Fibroblast of upper back skin (primary cell): ENCODE data around the gene ABLIM3.

Experiments
- DNase-seq: peaks from one replicate; pipeline ENCODE4 v3.0.0-alpha.2; 2013

The ABLIM3 gene

GRCh38 chr5:149141224-149141956, at the start of gene ABLIM3:
Gene ABLIM3, plus strand, starts transcription at chr5:149141493. Its CDS starts 603 bp downstream, at chr5:149142096.
- peak; percentile 63 for DNase-seq

- DNase-seq = no peak
These were observed 47.7 kb upstream of the ABLIM3 start for GRCh38 chr5:149093625-149094024.

GRCh38 chr5:149094996-149095395, 46.3 kb upstream of the ABLIM3 start:
- no peak for DNase-seq

- no peak for DNase-seq
These were observed 41.4 kb upstream of the ABLIM3 start for GRCh38 chr5:149099920-149100319.

GRCh38 chr5:149100331-149100730, 41.0 kb upstream of the ABLIM3 start:
- no peak for DNase-seq

GRCh38 chr5:149108651-149109280, 32.5 kb upstream of the ABLIM3 start:
- DNase-seq = peak; percentile 17

GRCh38 chr5:149110406-149110805, 30.9 kb upstream of the ABLIM3 start:
- no peak for DNase-seq

GRCh38 chr5:149113669-149114068, 27.6 kb upstream of the ABLIM3 start:
- DNase-seq = peak; percentile 76

GRCh38 chr5:149114403-149115312, 26.6 kb upstream of the ABLIM3 start:
- DNase-seq = peak; percentile 81

- no peak for DNase-seq
These were observed 23.3 kb upstream of the ABLIM3 start for GRCh38 chr5:149117970-149118369.

- no peak for DNase-seq
These were observed 22.8 kb upstream of the ABLIM3 start for GRCh38 chr5:149118463-149118862.

GRCh38 chr5:149121145-149121544, 20.1 kb upstream of the ABLIM3 start:
- DNase-seq = no peak

GRCh38 chr5:149123211-149123610, 18.1 kb upstream of the ABLIM3 start:
- no peak for DNase-seq

- peak; percentile 32 for DNase-seq
These were observed 15.9 kb upstream of the ABLIM3 start for GRCh38 chr5:149125386-149125891.

- DNase-seq = no peak
These were observed 14.4 kb upstream of the ABLIM3 start for GRCh38 chr5:149126906-149127305.

GRCh38 chr5:149127394-149127955, 13.8 kb upstream of the ABLIM3 start:
- DNase-seq = no peak

GRCh38 chr5:149128023-149128875, 13.0 kb upstream of the ABLIM3 start:
- DNase-seq = peak; percentile 30

GRCh38 chr5:149129181-149129580, 12.1 kb upstream of the ABLIM3 start:
- DNase-seq = no peak

GRCh38 chr5:149130121-149130914, 11.0 kb upstream of the ABLIM3 start:
- DNase-seq = no peak

GRCh38 chr5:149132474-149132873, 8.8 kb upstream of the ABLIM3 start:
- DNase-seq = no peak
